GM23248 (cell line): ENCODE measurements around the gene CAVIN2. TPM values are rescaled to one million over a fixed set of nuclear protein-coding genes. Genes with fewer than 3 reads are reported as not detected.

Source experiments
- DNase-seq: peaks from one replicate; pipeline ENCODE4 v3.0.0-alpha.2; 2015
- H2AFZ ChIP-seq: fragments of 200-600 bp; sonication (generic); 2 replicates; pipeline ENCODE4 v1.6.1; 2016; ENCODE audit warnings: antibody characterized with exemption
- H3F3A ChIP-seq: fragments of 200-600 bp; sonication (generic); 2 replicates; pipeline ENCODE4 v1.6.1; 2016; ENCODE audit warnings: mild to moderate bottlenecking, antibody characterized with exemption, mixed run types; ENCODE audit not compliant: insufficient read depth
- H3K27ac ChIP-seq: fragments of 200-600 bp; sonication (generic); 2 replicates; pipeline ENCODE4 v1.5.1; 2016; ENCODE audit warnings: mild to moderate bottlenecking
- H3K27me3 ChIP-seq: fragments of 200-600 bp; sonication (generic); replicated peaks from 2 replicates; pipeline ENCODE4 v1.6.1; 2016; ENCODE audit warnings: mild to moderate bottlenecking; ENCODE audit not compliant: insufficient read depth
- H3K36me3 ChIP-seq: fragments of 200-600 bp; sonication (generic); 2 replicates; pipeline ENCODE4 v1.6.1; 2016; ENCODE audit warnings: low read depth, mild to moderate bottlenecking
- H3K4me1 ChIP-seq: fragments of 200-600 bp; sonication (generic); 2 replicates; pipeline ENCODE4 v1.6.1; 2016; ENCODE audit warnings: mild to moderate bottlenecking; ENCODE audit not compliant: insufficient read depth
- H3K4me2 ChIP-seq: fragments of 200-600 bp; sonication (generic); one replicate; pipeline ENCODE4 v1.6.1; 2016; ENCODE audit warnings: mild to moderate bottlenecking; ENCODE audit not compliant: unreplicated experiment
- H3K4me3 ChIP-seq: fragments of 200-600 bp; sonication (generic); 2 replicates; pipeline ENCODE4 v1.5.1; 2016; ENCODE audit warnings: mild to moderate bottlenecking
- H3K79me2 ChIP-seq: fragments of 200-600 bp; sonication (generic); 2 replicates; pipeline ENCODE4 v1.6.1; 2016; ENCODE audit warnings: mild to moderate bottlenecking; ENCODE audit not compliant: insufficient read depth
- H3K9ac ChIP-seq: fragments of 200-600 bp; sonication (generic); 2 replicates; pipeline ENCODE4 v1.6.1; 2016; ENCODE audit warnings: mild to moderate bottlenecking
- H3K9me2 ChIP-seq: fragments of 200-600 bp; sonication (generic); 2 replicates; pipeline ENCODE4 v1.6.1; 2016; ENCODE audit warnings: mixed run types, mild to moderate bottlenecking, moderate library complexity; ENCODE audit not compliant: insufficient read depth
- H3K9me3 ChIP-seq: fragments of 200-600 bp; sonication (generic); one replicate; pipeline ENCODE4 v1.6.1; 2017; ENCODE audit warnings: low read depth
- H4K20me1 ChIP-seq: fragments of 200-600 bp; sonication (generic); 2 replicates; pipeline ENCODE4 v1.6.0; 2016; ENCODE audit not compliant: insufficient read depth
- EZH2 ChIP-seq: fragments of 200-600 bp; sonication (generic); IDR thresholded peaks from 2 replicates; pipeline ENCODE4 v1.6.1; 2018; ENCODE audit warnings: antibody characterized with exemption, mild to moderate bottlenecking; ENCODE audit not compliant: insufficient read depth, poor library complexity, severe bottlenecking
- EZH2phosphoT487 ChIP-seq: fragments of 200-600 bp; sonication (generic); IDR thresholded peaks from 2 replicates; pipeline ENCODE4 v1.6.1; 2018; ENCODE audit warnings: antibody characterized with exemption, moderate library complexity, mild to moderate bottlenecking, low read depth; ENCODE audit not compliant: insufficient read depth
- WGBS, 2 experiments: methylation state at CpG; one replicate each; pipeline ENCODE4 v1.1.6; 2015 to 2017; ENCODE audit warnings: low lambda C conversion rate in 2 of 2, low coverage in 1 of 2; ENCODE audit errors: missing lambda C conversion rate in 2 of 2; 5-methylcytosine and 5-hydroxymethylcytosine counted together
- in situ Hi-C: fragments of 300-500 bp; cut with MboI; formaldehyde crosslinking; loops from 2 replicates; pipeline ENCODE4 v1.15.0; 2020
- polyA plus RNA-seq: library from polyadenylated mRNA; unstranded; fragments of >200 nt; fragmentation: Nextera tagmentation; extraction: Ambion mirVana; gene quantifications from 2 replicates; pipeline ENCODE4 v1.2.1, GENCODE V29; 2016
- total RNA-seq: library from RNA; depleted of rRNA; stranded (reverse); fragments of >200 nt; shearing (Covaris generic); gene quantifications from 2 replicates; pipeline ENCODE4 v1.2.3, GENCODE V29; 2014

CAVIN2 gene
- total and polyA plus RNA-seq, 2 experiments from 2014 or later: 3.1 to 5.2 TPM

- H3K36me3 ChIP-seq: no peaks in the 10 kb centered on the region
- no peak overlapping the region for H3K4me3 ChIP-seq
- H4K20me1 ChIP-seq: no peaks in the 10 kb centered on the region
- H3K4me2 ChIP-seq: no peak overlapping the region
- H3K9me3 ChIP-seq: no peaks in the 10 kb centered on the region
- in situ Hi-C loops: no loop called here
- H3K9ac ChIP-seq: no peak overlapping the region
- no peak overlapping the region for H2AFZ ChIP-seq
- H3K27ac ChIP-seq: no peak overlapping the region
- WGBS, 2 experiments: 90 to 93% methylated on average over 11 of the region's 11 CpGs
- no peaks in the 10 kb centered on the region for H3F3A ChIP-seq
- H3K9me2 ChIP-seq: no peaks in the 10 kb centered on the region
- no peaks in the 10 kb centered on the region for H3K79me2 ChIP-seq
- H3K27me3 ChIP-seq: no peaks in the 10 kb centered on the region
- no peaks in the 10 kb centered on the region for H3K4me1 ChIP-seq
- DNase-seq: no peak
- TF ChIP-seq EZH2phosphoT487 (no peak), EZH2 (no peak)
These were observed 10.4 kb downstream of the CAVIN2 start for GRCh38 chr2:191836471-191836852.

GRCh38 chr2:191835539-191836350 lies 11.1 kb downstream of the CAVIN2 start:
- Histone ChIP-seq H2AFZ (no peak overlapping the region), H3K4me1 (no peaks in the 10 kb centered on the region), H3K4me3 (no peak overlapping the region), H3K27ac (no peak overlapping the region), H3K27me3 (no peaks in the 10 kb centered on the region), H3F3A (no peaks in the 10 kb centered on the region), H3K9me3 (no peaks in the 10 kb centered on the region), H4K20me1 (no peaks in the 10 kb centered on the region), H3K4me2 (no peak overlapping the region), H3K9me2 (no peaks in the 10 kb centered on the region), H3K79me2 (no peaks in the 10 kb centered on the region), H3K9ac (no peak overlapping the region), H3K36me3 (no peaks in the 10 kb centered on the region)
- no peak for TF ChIP-seq EZH2phosphoT487
- TF ChIP-seq EZH2: no peak
- WGBS, 2 experiments: 82 to 87% methylated on average over 18 to 28 of the region's 28 CpGs
- DNase-seq: peak; percentile 64
- in situ Hi-C loops: no loop called here

GRCh38 chr2:191835100-191835499 lies 11.8 kb downstream of the CAVIN2 start:
- H3K4me1 ChIP-seq: no peaks in the 10 kb centered on the region
- H3K4me2 ChIP-seq: no peak overlapping the region
- no peaks in the 10 kb centered on the region for H3K9me3 ChIP-seq
- H3K27me3 ChIP-seq: no peaks in the 10 kb centered on the region
- in situ Hi-C loops: no loop called here
- H4K20me1 ChIP-seq: no peaks in the 10 kb centered on the region
- H3K27ac ChIP-seq: no peak overlapping the region
- no peak overlapping the region for H2AFZ ChIP-seq
- no peaks in the 10 kb centered on the region for H3F3A ChIP-seq
- TF ChIP-seq EZH2: no peak
- TF ChIP-seq EZH2phosphoT487: no peak
- no peaks in the 10 kb centered on the region for H3K9me2 ChIP-seq
- no peak for DNase-seq
- H3K9ac ChIP-seq: no peak overlapping the region
- WGBS, 2 experiments: 77 to 82% methylated on average over 5 of the region's 5 CpGs
- no peaks in the 10 kb centered on the region for H3K79me2 ChIP-seq
- H3K4me3 ChIP-seq: no peak overlapping the region
- no peaks in the 10 kb centered on the region for H3K36me3 ChIP-seq

- Histone ChIP-seq H4K20me1 (no peaks in the 10 kb centered on the region), H3K27me3 (no peaks in the 10 kb centered on the region), H3K4me3 (no peak overlapping the region), H3F3A (no peaks in the 10 kb centered on the region), H3K4me2 (no peak overlapping the region), H3K9me3 (no peaks in the 10 kb centered on the region), H3K36me3 (no peaks in the 10 kb centered on the region), H3K27ac (no peak overlapping the region), H2AFZ (no peak overlapping the region), H3K9ac (no peak overlapping the region), H3K4me1 (no peaks in the 10 kb centered on the region), H3K9me2 (no peaks in the 10 kb centered on the region), H3K79me2 (no peaks in the 10 kb centered on the region)
- no peak for TF ChIP-seq EZH2
- in situ Hi-C loops: no loop called here
- WGBS, 2 experiments: 93 to 97% methylated on average over 4 of the region's 4 CpGs
- no peak for DNase-seq
These were observed 13.5 kb downstream of the CAVIN2 start for GRCh38 chr2:191833356-191833755.

- no peak overlapping the region for H2AFZ ChIP-seq
- DNase-seq: no peak
- in situ Hi-C loops: no loop called here
- H3K4me3 ChIP-seq: no peak overlapping the region
- H3K27ac ChIP-seq: no peak overlapping the region
- no peaks in the 10 kb centered on the region for H3K9me2 ChIP-seq
- H3K36me3 ChIP-seq: no peaks in the 10 kb centered on the region
- H3F3A ChIP-seq: no peaks in the 10 kb centered on the region
- H3K79me2 ChIP-seq: no peaks in the 10 kb centered on the region
- no peak overlapping the region for H3K9ac ChIP-seq
- no peaks in the 10 kb centered on the region for H3K9me3 ChIP-seq
- H3K4me2 ChIP-seq: no peak overlapping the region
- H3K4me1 ChIP-seq: no peaks in the 10 kb centered on the region
- H3K27me3 ChIP-seq: no peaks in the 10 kb centered on the region
- H4K20me1 ChIP-seq: no peaks in the 10 kb centered on the region
- TF ChIP-seq EZH2 (no peak), EZH2phosphoT487 (no peak)
These were observed 14.2 kb downstream of the CAVIN2 start for GRCh38 chr2:191832668-191833067.
